ENCODE results near the gene KRT82. TPM values are rescaled to one million over a fixed set of nuclear protein-coding genes. Genes with fewer than 3 reads are reported as not detected.

Gene KRT82
- total RNA-seq, 4 donors from 2014 or later: 0.46 to 10.3 TPM; not detected in 2

GRCh38 chr12:52416795-52417194 is 10.7 kb upstream of the KRT82 start:
- intact Hi-C loops (cut with DNase I; ENCODE audit: low total_unique reads): no loop called here
- 71 to 77% methylated on average over 1 of the region's 1 CpG for WGBS, 2 donors
- no peak for DNase-seq (ENCODE audit: low spot score in 2 of 2)

GRCh38 chr12:52415870-52416750 is 10.0 kb upstream of the KRT82 start:
- 63 to 67% methylated on average over 10 of the region's 10 CpGs for WGBS, 2 donors
- peak in 1 of 2 donors; percentile 77 for DNase-seq (ENCODE audit: low spot score in 2 of 2)
- intact Hi-C loops (cut with DNase I; ENCODE audit: low total_unique reads): no loop called here
- no peak overlapping the region for H3K4me3 ChIP-seq (ENCODE audit: low read depth, poor library complexity, severe bottlenecking)
- TF ChIP-seq POLR2A (IDR thresholded peaks at IDR 0.05): no peak
- no peak for TF ChIP-seq CTCF (IDR thresholded peaks at IDR 0.05)

More at GRCh38 chr12:52416795-52417194, 10.7 kb upstream of the KRT82 start:
- TF ChIP-seq POLR2A (IDR thresholded peaks at IDR 0.05) (no peak), CTCF (IDR thresholded peaks at IDR 0.05) (no peak)
- no peak overlapping the region for H3K4me3 ChIP-seq (ENCODE audit: low read depth, poor library complexity, severe bottlenecking)

- DNase-seq (ENCODE audit: low spot score in 2 of 2): no peak
- intact Hi-C loops (cut with DNase I; ENCODE audit: low total_unique reads): no loop called here
- 90 to 93% methylated on average over 5 of the region's 5 CpGs for WGBS, 2 donors
- H3K4me3 ChIP-seq (ENCODE audit: low read depth, poor library complexity, severe bottlenecking): no peak overlapping the region
- TF ChIP-seq POLR2A (IDR thresholded peaks at IDR 0.05) (no peak), CTCF (IDR thresholded peaks at IDR 0.05) (no peak)
These were observed 8.8 kb upstream of the KRT82 start for GRCh38 chr12:52414936-52415335.

- H3K4me3 ChIP-seq (ENCODE audit: low read depth, poor library complexity, severe bottlenecking): no peak overlapping the region
- 73 to 76% methylated on average over 2 to 8 of the region's 8 CpGs for WGBS, 2 donors
- TF ChIP-seq POLR2A (IDR thresholded peaks at IDR 0.05): no peak
- TF ChIP-seq CTCF (IDR thresholded peaks at IDR 0.05): no peak
- intact Hi-C loops (cut with DNase I; ENCODE audit: low total_unique reads): no loop called here
- DNase-seq (ENCODE audit: low spot score in 2 of 2): no peak
These were observed 7.7 kb upstream of the KRT82 start for GRCh38 chr12:52413782-52414345.

GRCh38 chr12:52413202-52413601 is 7.1 kb upstream of the KRT82 start:
- no peak overlapping the region for H3K4me3 ChIP-seq (ENCODE audit: low read depth, poor library complexity, severe bottlenecking)
- no peak for TF ChIP-seq CTCF (IDR thresholded peaks at IDR 0.05)
- TF ChIP-seq POLR2A (IDR thresholded peaks at IDR 0.05): no peak
- WGBS, 2 donors: 62 to 71% methylated on average over 4 of the region's 4 CpGs
- DNase-seq (ENCODE audit: low spot score in 2 of 2): no peak
- intact Hi-C loops (cut with DNase I; ENCODE audit: low total_unique reads): no loop called here

Data from lower leg skin (tissue), 4 donors.